BLaER1 (cell line): ENCODE results near the gene OR4M1.

ENCODE experiments used
- H3K27ac ChIP-seq: shearing (Covaris generic); formaldehyde crosslinking; 2 replicates; pipeline ENCODE4 v1.8.1; 2022
- H3K27me3 ChIP-seq: shearing (Covaris generic); formaldehyde crosslinking; 2 replicates; pipeline ENCODE4 v1.8.1; 2022
- H3K36me3 ChIP-seq: shearing (Covaris generic); formaldehyde crosslinking; 2 replicates; pipeline ENCODE4 v1.8.1; 2022
- H3K4me1 ChIP-seq: shearing (Covaris generic); formaldehyde crosslinking; 2 replicates; pipeline ENCODE4 v1.8.1; 2022
- H3K4me2 ChIP-seq: shearing (Covaris generic); formaldehyde crosslinking; 2 replicates; pipeline ENCODE4 v1.8.1; 2022
- H3K4me3 ChIP-seq: shearing (Covaris generic); formaldehyde crosslinking; 2 replicates; pipeline ENCODE4 v1.8.1; 2022
- H3K9ac ChIP-seq: shearing (Covaris generic); formaldehyde crosslinking; 2 replicates; pipeline ENCODE4 v1.8.1; 2022
- H3K9me3 ChIP-seq: shearing (Covaris generic); formaldehyde crosslinking; 2 replicates; pipeline ENCODE4 v1.8.1; 2022
- H4K20me1 ChIP-seq: shearing (Covaris generic); formaldehyde crosslinking; 2 replicates; pipeline ENCODE4 v1.8.1; 2022
- Cebpa-rat ChIP-seq: shearing (Covaris generic); IDR thresholded peaks from 2 replicates; pipeline ENCODE4 v1.8.1; 2022

The OR4M1 gene

GRCh38 chr14:19828314-19828713, 55.0 kb downstream of the OR4M1 start:
- no peak overlapping the region for H3K4me3 ChIP-seq
- no peak overlapping the region for H3K27ac ChIP-seq
- no peak overlapping the region for H3K9ac ChIP-seq
- H3K4me1 ChIP-seq: no peaks in the 10 kb centered on the region
- H3K27me3 ChIP-seq: no peaks in the 10 kb centered on the region
- no peaks in the 10 kb centered on the region for H3K9me3 ChIP-seq
- H3K4me2 ChIP-seq: no peak overlapping the region
- no peaks in the 10 kb centered on the region for H4K20me1 ChIP-seq
- no peaks in the 10 kb centered on the region for H3K36me3 ChIP-seq
- TF ChIP-seq Cebpa-rat: no peak
